ENCODE data around the gene PTPRG. TPM values are rescaled to one million over a fixed set of nuclear protein-coding genes. Genes with fewer than 3 reads are reported as not detected.

PTPRG gene
- total and polyA plus RNA-seq, 2 experiments from 2014 or later = 24.4 to 131 TPM

- no peak for TF ChIP-seq ZNF462 (CRISPR knock-in tag; IDR thresholded peaks at IDR 0.05)
Measured at GRCh38 chr3:61527011-61527410, 34.4 kb upstream of the PTPRG start (continued).

- no peaks in the 10 kb centered on the region for H3K9me3 Mint-ChIP-seq
- H2AFZ ChIP-seq = no peak overlapping the region
- peaks cover 27% of the 10 kb centered on the region for H3K4me1 Mint-ChIP-seq
- no peak overlapping the region for H3K4me2 ChIP-seq
- H3K36me3 ChIP-seq (ENCODE audit: insufficient read depth) = no peaks in the 10 kb centered on the region
- H3K4me3 ChIP-seq = no peak overlapping the region
- no peaks in the 10 kb centered on the region for H3K79me2 ChIP-seq (replicated peaks; ENCODE audit: insufficient read depth)
- peak; percentile 89 for ATAC-seq
- no peak overlapping the region for H3K27ac Mint-ChIP-seq
- H3F3A ChIP-seq (replicated peaks; ENCODE audit: low read depth) = no peaks in the 10 kb centered on the region
- peaks cover 1% of the 10 kb centered on the region for H3K27me3 Mint-ChIP-seq (ENCODE audit: insufficient read depth, low read depth, poor library complexity)
- TF ChIP-seq CTCF (conservative IDR thresholded peaks at IDR 0.05; ENCODE audit: low read depth in 2 of 2) (peak; percentile 71 to 77), JUNB (IDR thresholded peaks at IDR 0.05; ENCODE audit: unreplicated experiment) (no peak)
- DNase-seq (ENCODE audit: low spot score) = peak; percentile 85
- H3K4me3 Mint-ChIP-seq = no peak overlapping the region
- no peaks in the 10 kb centered on the region; the same call in none of the 2 replicates for H3K4me1 ChIP-seq (ENCODE audit: insufficient read depth)
- no peak overlapping the region for H3K27ac ChIP-seq (ENCODE audit: low read depth)
- H4K20me1 ChIP-seq (replicated peaks; ENCODE audit: insufficient read depth) = no peaks in the 10 kb centered on the region
- H3K9me2 ChIP-seq (ENCODE audit: insufficient read depth) = no peaks in the 10 kb centered on the region
- no peaks in the 10 kb centered on the region for H3K27me3 ChIP-seq (ENCODE audit: insufficient read depth)
- H3K36me3 Mint-ChIP-seq (ENCODE audit: low read depth) = no peaks in the 10 kb centered on the region
Measured at GRCh38 chr3:61530355-61530754, 31.0 kb upstream of the PTPRG start.

All from GM23338 (cell line).